GM12878 (cell line): Measurements from ENCODE around the gene SPP2. TPM values are rescaled to one million over a fixed set of nuclear protein-coding genes. Genes with fewer than 3 reads are reported as not detected.

Experiments used
- ATAC-seq: fragments of 200-7000 bp; cut with Tn5 transposase; 3 replicates; pipeline ENCODE4 v1.9.1; 2020; ENCODE audit warnings: mild to moderate bottlenecking, moderate library complexity
- BruUV-seq: library from RNA; stranded (reverse); fragments of 400-500 nt; replicated peaks from 2 replicates; lab custom pipeline; 2021; lab: Mats Ljungman, UMichigan
- CTCF ChIA-PET: fragments of 300-600 bp; sonication (Branson Sonifier 250); formaldehyde crosslinking; extraction: SDS; loops from one replicate; lab custom pipeline; 2021; ENCODE audit warnings: inconsistent platforms; lab: Yijun Ruan, JAX
- POLR2A ChIA-PET: fragments of 350-600 bp; formaldehyde crosslinking; extraction: SDS; loops from one replicate; lab custom pipeline; 2021; ENCODE audit warnings: inconsistent platforms; lab: Charles Lee
- RAD21 ChIA-PET: fragments of 300-600 bp; sonication (Branson Sonifier 250); formaldehyde crosslinking; loops from one replicate; lab custom pipeline; 2023; ENCODE audit warnings: antibody characterized with exemption; ENCODE audit not compliant: unreplicated experiment; lab: Charles Lee
- SMC1A ChIA-PET: fragments of 300-600 bp; sonication (Branson Sonifier 250); formaldehyde crosslinking; loops from one replicate; lab custom pipeline; 2023; ENCODE audit not compliant: unreplicated experiment, uncharacterized antibody; lab: Charles Lee
- DNase-seq: peaks from one replicate; pipeline ENCODE4 v3.0.0-alpha.2; 2011; ENCODE audit warnings: low read depth, low spot score
- FAIRE-seq: peaks from 3 replicates; lab custom pipeline; 2011; peaks lifted over from hg19 to GRCh38; lab: Jason Lieb, UNC
- H2AFZ ChIP-seq: 2 replicates; pipeline ENCODE4 v1.6.0; 2011; ENCODE audit warnings: low read depth, low read length, control low read depth; ENCODE audit not compliant: control insufficient read depth
- H3K27ac ChIP-seq: 2 replicates; pipeline ENCODE4 v1.5.1; 2011; ENCODE audit warnings: control low read depth; ENCODE audit not compliant: control insufficient read depth, insufficient read depth
- H3K27me3 ChIP-seq, 2 experiments: replicated peaks in 1 of 2; 2 replicates each; pipeline versions ENCODE4 v1.6.0 to v1.6.1; 2011; ENCODE audit warnings: low read length in 1 of 2; ENCODE audit not compliant: control insufficient read depth in 2 of 2, insufficient read depth in 2 of 2
- H3K36me3 ChIP-seq, 2 experiments: 2 replicates each; pipeline ENCODE4 v1.5.1; 2011; ENCODE audit warnings: low read length in 1 of 2; ENCODE audit not compliant: control insufficient read depth in 2 of 2, insufficient read depth in 2 of 2
- H3K4me1 ChIP-seq: 2 replicates; pipeline ENCODE4 v1.6.1; 2011; ENCODE audit warnings: mild to moderate bottlenecking, low read length, moderate library complexity, mixed read lengths; ENCODE audit not compliant: control insufficient read depth, insufficient read depth
- H3K4me2 ChIP-seq: 2 replicates; pipeline ENCODE4 v1.6.0; 2011; ENCODE audit warnings: control low read depth; ENCODE audit not compliant: control insufficient read depth, insufficient read depth
- H3K4me3 ChIP-seq: fragments of 200-600 bp; sonication (generic); 2 replicates; pipeline ENCODE4 v1.5.1; 2016
- H3K79me2 ChIP-seq: 2 replicates; pipeline ENCODE4 v1.6.0; 2011; ENCODE audit warnings: low read length; ENCODE audit not compliant: control insufficient read depth, insufficient read depth
- H3K9ac ChIP-seq: 2 replicates; pipeline ENCODE4 v1.8.0; 2011; ENCODE audit warnings: low read length, control low read depth, mixed read lengths; ENCODE audit not compliant: control insufficient read depth, insufficient read depth
- H3K9me3 ChIP-seq: replicated peaks from 3 replicates; pipeline ENCODE4 v1.5.1; 2011; ENCODE audit warnings: mild to moderate bottlenecking, low read length; ENCODE audit not compliant: control insufficient read depth, insufficient read depth
- H4K20me1 ChIP-seq: 2 replicates; pipeline ENCODE4 v1.6.0; 2011; ENCODE audit not compliant: control insufficient read depth, insufficient read depth
- ASH2L ChIP-seq: fragments of 300-600, 200-600 bp; sonication (generic); IDR thresholded peaks from 2 replicates; pipeline ENCODE4 v1.6.1; 2017; ENCODE audit warnings: low read depth, mild to moderate bottlenecking, borderline replicate concordance
- BHLHE40 ChIP-seq, 2 experiments: fragments of 450-650 bp in 1 of 2; IDR thresholded peaks; 2 replicates each; pipeline ENCODE4 v1.6.1; 2011 to 2017; ENCODE audit warnings: low read depth in 2 of 2, borderline replicate concordance in 1 of 2, improper control_type of control experiment in 1 of 2, low read length in 1 of 2, mild to moderate bottlenecking in 1 of 2
- CHD1 ChIP-seq: IDR thresholded peaks from 2 replicates; pipeline ENCODE4 v1.6.1; 2012; ENCODE audit warnings: low read depth, low read length, improper control_type of control experiment
- EGR1 ChIP-seq, 2 experiments: IDR thresholded peaks; 1 replicate in 1 of 2; 2 replicates in 1 of 2; pipeline ENCODE4 v1.6.1; 2011 to 2012; ENCODE audit warnings: low read depth in 2 of 2, low read length in 2 of 2, borderline replicate concordance in 1 of 2, mild to moderate bottlenecking in 1 of 2, moderate library complexity in 1 of 2
- KDM1A ChIP-seq: fragments of 200-600 bp; sonication (generic); IDR thresholded peaks from 2 replicates; pipeline ENCODE4 v1.6.1; 2016; ENCODE audit warnings: borderline replicate concordance
- MEF2A ChIP-seq: IDR thresholded peaks from 2 replicates; pipeline ENCODE4 v1.6.1; 2011; ENCODE audit warnings: low read depth, mild to moderate bottlenecking, low read length, moderate library complexity; ENCODE audit not compliant: insufficient read depth
- NBN ChIP-seq: fragments of 450-650 bp; IDR thresholded peaks from 2 replicates; pipeline ENCODE4 v1.6.1; 2016
- PAX8 ChIP-seq: fragments of 450-650 bp; IDR thresholded peaks from 2 replicates; pipeline ENCODE4 v1.6.1; 2017; ENCODE audit warnings: mild to moderate bottlenecking, moderate library complexity
- RB1 ChIP-seq: fragments of 450-650 bp; formaldehyde crosslinking; IDR thresholded peaks from 2 replicates; pipeline ENCODE4 v1.6.1; 2017; ENCODE audit warnings: mild to moderate bottlenecking, borderline replicate concordance
- ZNF207 ChIP-seq: fragments of 450-650 bp; IDR thresholded peaks from 2 replicates; pipeline ENCODE4 v1.6.1; 2014; ENCODE audit warnings: antibody characterized with exemption, mild to moderate bottlenecking, borderline replicate concordance
- ZSCAN29 ChIP-seq: fragments of 450-650 bp; IDR thresholded peaks from 2 replicates; pipeline ENCODE4 v1.6.1; 2017; ENCODE audit warnings: mild to moderate bottlenecking, moderate library complexity
- WGBS: methylation state at CpG from one replicate; pipeline ENCODE4 v1.1.6; 2016; ENCODE audit warnings: low lambda C conversion rate; ENCODE audit not compliant: insufficient replicate concordance, insufficient coverage; ENCODE audit errors: missing lambda C conversion rate; 5-methylcytosine and 5-hydroxymethylcytosine counted together
- in situ Hi-C: fragments of 300-500 bp; cut with MboI; formaldehyde crosslinking; loops from 9 replicates; pipeline ENCODE4 v1.14.3; 2018; ENCODE audit warnings: mixed read lengths
- intact Hi-C: fragments of 100-400 bp; cut with micrococcal nuclease; formaldehyde crosslinking; loops from one replicate; pipeline ENCODE4 v1.14.2; 2022; ENCODE audit not compliant: unreplicated experiment
- polyA plus RNA-seq, 11 experiments: library from polyadenylated mRNA; depleted of rRNA in 4 of 11; unstranded in 6 of 11; stranded (reverse) in 5 of 11; fragments of >200 nt; fragmentation: Nextera tagmentation in 4 of 11; fragmentation: Illumina TruSeq in 1 of 11; extraction: Ambion mirVana in 4 of 11; extraction: Trizol in 1 of 11; gene quantifications; 1 replicate in 1 of 11; 2 replicates in 10 of 11; pipeline versions ENCODE4 v1.2.1 to v1.2.3, GENCODE V29; 2011 to 2016; ENCODE audit warnings: inconsistent platforms in 2 of 11, missing spikeins in 2 of 11, low read depth in 1 of 11
- total RNA-seq, 4 experiments: library from RNA; depleted of rRNA in 3 of 4; stranded (reverse); fragments of >200 nt in 3 of 4; fragmentation: Illumina TruSeq in 1 of 4; extraction: Trizol in 1 of 4; gene quantifications; 2 replicates each; pipeline versions ENCODE4 v1.2.1 to v1.2.3, GENCODE V29; 2013 to 2021
- TF ChIP-seq, protein P1 (sequence below): fragments of 450-650 bp; IDR thresholded peaks from 2 replicates; pipeline ENCODE4 v1.6.1; 2017; ENCODE audit warnings: mild to moderate bottlenecking, low read depth, inconsistent platforms; ENCODE audit not compliant: poor library complexity, severe bottlenecking
- TF ChIP-seq, protein P2 (sequence below): IDR thresholded peaks from 2 replicates; pipeline ENCODE4 v1.6.1; 2012; ENCODE audit warnings: mild to moderate bottlenecking, low read depth, low read length
- TF ChIP-seq, protein P3 (sequence below): fragments of 450-650 bp; IDR thresholded peaks from 2 replicates; pipeline ENCODE4 v1.6.1; 2017; ENCODE audit warnings: mild to moderate bottlenecking, moderate library complexity

Gene SPP2
- total and polyA plus RNA-seq, 10 of the 15 experiments (the other 5 are each of a cell fraction or from before 2014, with no cell fraction given), result not detected

DNA sequence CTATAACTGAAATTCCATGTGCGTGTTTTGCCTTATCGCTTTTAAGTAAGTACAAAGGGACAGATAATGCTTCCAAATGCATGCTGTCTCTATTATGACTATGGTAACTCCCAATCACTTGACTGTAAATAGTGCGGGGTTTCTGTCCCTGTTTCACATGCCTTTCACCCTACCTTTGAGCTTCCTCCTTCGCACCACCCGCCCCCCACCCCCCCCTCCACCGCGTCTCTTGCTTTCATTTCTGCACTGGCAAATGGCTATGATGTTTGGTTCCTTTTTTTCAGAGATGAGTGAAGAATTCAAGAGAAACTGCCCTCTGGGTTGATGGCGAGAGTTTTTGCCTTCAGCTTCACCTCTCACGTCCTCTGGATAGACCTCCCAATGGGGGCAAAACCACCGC is 25.0 kb upstream of the SPP2 start:
- in situ Hi-C loops (no loop called here), intact Hi-C loops (no loop called here)
- no peaks in the 10 kb centered on the region; the same call in 1 of the 3 replicates for H3K9me3 ChIP-seq
- no TSS peak for BruUV-seq
- FAIRE-seq (no peak), DNase-seq (peak; percentile 20), ATAC-seq (peak; percentile 77)
- H3K9ac ChIP-seq, result no peak overlapping the region
- H3K4me2 ChIP-seq, result peak overlapping the region; percentile 35; the same call in 1 of the 2 replicates
- ChIA-PET SMC1A (interaction anchor here (1.2 to 1.3 kb wide), 2 partner anchors 11 to 22 kb away, joined by 3 read pairs; no protein-coding TSS in a partner anchor), POLR2A (no interaction called here), CTCF (interaction anchor here (0.6 to 0.7 kb wide), 2 partner anchors 9 to 565 kb away, joined by 3 read pairs; no protein-coding TSS in a partner anchor), RAD21 (interaction anchor here (0.6 to 1.9 kb wide), 2 partner anchors 8 to 35 kb away, joined by 3 to 5 read pairs; no protein-coding TSS in a partner anchor)
- H3K4me1 ChIP-seq, result peaks cover 3% of the 10 kb centered on the region; the same call in 1 of the 2 replicates
- H3K36me3 ChIP-seq, result no peaks in the 10 kb centered on the region
- H3K79me2 ChIP-seq, result no peaks in the 10 kb centered on the region
- WGBS, result 8% methylated on average over 9 of the region's 10 CpGs
- no peaks in the 10 kb centered on the region for H4K20me1 ChIP-seq
- no peak for TF ChIP-seq PAX8
- TF ChIP-seq CHD1, result no peak
- no peak for TF ChIP-seq ASH2L
- TF ChIP-seq EGR1 (IDR thresholded peaks at IDR 0.05; ENCODE audit: borderline replicate concordance in 1 of 2, low read depth in 2 of 2, low read length in 2 of 2), result no peak
- TF ChIP-seq, protein P1, sequence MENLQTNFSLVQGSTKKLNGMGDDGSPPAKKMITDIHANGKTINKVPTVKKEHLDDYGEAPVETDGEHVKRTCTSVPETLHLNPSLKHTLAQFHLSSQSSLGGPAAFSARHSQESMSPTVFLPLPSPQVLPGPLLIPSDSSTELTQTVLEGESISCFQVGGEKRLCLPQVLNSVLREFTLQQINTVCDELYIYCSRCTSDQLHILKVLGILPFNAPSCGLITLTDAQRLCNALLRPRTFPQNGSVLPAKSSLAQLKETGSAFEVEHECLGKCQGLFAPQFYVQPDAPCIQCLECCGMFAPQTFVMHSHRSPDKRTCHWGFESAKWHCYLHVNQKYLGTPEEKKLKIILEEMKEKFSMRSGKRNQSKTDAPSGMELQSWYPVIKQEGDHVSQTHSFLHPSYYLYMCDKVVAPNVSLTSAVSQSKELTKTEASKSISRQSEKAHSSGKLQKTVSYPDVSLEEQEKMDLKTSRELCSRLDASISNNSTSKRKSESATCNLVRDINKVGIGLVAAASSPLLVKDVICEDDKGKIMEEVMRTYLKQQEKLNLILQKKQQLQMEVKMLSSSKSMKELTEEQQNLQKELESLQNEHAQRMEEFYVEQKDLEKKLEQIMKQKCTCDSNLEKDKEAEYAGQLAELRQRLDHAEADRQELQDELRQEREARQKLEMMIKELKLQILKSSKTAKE, result no peak
- TF ChIP-seq, protein P2, sequence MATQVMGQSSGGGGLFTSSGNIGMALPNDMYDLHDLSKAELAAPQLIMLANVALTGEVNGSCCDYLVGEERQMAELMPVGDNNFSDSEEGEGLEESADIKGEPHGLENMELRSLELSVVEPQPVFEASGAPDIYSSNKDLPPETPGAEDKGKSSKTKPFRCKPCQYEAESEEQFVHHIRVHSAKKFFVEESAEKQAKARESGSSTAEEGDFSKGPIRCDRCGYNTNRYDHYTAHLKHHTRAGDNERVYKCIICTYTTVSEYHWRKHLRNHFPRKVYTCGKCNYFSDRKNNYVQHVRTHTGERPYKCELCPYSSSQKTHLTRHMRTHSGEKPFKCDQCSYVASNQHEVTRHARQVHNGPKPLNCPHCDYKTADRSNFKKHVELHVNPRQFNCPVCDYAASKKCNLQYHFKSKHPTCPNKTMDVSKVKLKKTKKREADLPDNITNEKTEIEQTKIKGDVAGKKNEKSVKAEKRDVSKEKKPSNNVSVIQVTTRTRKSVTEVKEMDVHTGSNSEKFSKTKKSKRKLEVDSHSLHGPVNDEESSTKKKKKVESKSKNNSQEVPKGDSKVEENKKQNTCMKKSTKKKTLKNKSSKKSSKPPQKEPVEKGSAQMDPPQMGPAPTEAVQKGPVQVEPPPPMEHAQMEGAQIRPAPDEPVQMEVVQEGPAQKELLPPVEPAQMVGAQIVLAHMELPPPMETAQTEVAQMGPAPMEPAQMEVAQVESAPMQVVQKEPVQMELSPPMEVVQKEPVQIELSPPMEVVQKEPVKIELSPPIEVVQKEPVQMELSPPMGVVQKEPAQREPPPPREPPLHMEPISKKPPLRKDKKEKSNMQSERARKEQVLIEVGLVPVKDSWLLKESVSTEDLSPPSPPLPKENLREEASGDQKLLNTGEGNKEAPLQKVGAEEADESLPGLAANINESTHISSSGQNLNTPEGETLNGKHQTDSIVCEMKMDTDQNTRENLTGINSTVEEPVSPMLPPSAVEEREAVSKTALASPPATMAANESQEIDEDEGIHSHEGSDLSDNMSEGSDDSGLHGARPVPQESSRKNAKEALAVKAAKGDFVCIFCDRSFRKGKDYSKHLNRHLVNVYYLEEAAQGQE, result no peak
- TF ChIP-seq BHLHE40 (IDR thresholded peaks at IDR 0.05; ENCODE audit: borderline replicate concordance in 1 of 2, low read depth in 2 of 2, low read length in 1 of 2), result no peak; a peak in 1 of 4 replicates
- TF ChIP-seq ZNF207, result no peak
- TF ChIP-seq RB1, result no peak
- no peak for TF ChIP-seq NBN
- no peak for TF ChIP-seq ZSCAN29
- no peak for TF ChIP-seq KDM1A
- TF ChIP-seq, protein P3, sequence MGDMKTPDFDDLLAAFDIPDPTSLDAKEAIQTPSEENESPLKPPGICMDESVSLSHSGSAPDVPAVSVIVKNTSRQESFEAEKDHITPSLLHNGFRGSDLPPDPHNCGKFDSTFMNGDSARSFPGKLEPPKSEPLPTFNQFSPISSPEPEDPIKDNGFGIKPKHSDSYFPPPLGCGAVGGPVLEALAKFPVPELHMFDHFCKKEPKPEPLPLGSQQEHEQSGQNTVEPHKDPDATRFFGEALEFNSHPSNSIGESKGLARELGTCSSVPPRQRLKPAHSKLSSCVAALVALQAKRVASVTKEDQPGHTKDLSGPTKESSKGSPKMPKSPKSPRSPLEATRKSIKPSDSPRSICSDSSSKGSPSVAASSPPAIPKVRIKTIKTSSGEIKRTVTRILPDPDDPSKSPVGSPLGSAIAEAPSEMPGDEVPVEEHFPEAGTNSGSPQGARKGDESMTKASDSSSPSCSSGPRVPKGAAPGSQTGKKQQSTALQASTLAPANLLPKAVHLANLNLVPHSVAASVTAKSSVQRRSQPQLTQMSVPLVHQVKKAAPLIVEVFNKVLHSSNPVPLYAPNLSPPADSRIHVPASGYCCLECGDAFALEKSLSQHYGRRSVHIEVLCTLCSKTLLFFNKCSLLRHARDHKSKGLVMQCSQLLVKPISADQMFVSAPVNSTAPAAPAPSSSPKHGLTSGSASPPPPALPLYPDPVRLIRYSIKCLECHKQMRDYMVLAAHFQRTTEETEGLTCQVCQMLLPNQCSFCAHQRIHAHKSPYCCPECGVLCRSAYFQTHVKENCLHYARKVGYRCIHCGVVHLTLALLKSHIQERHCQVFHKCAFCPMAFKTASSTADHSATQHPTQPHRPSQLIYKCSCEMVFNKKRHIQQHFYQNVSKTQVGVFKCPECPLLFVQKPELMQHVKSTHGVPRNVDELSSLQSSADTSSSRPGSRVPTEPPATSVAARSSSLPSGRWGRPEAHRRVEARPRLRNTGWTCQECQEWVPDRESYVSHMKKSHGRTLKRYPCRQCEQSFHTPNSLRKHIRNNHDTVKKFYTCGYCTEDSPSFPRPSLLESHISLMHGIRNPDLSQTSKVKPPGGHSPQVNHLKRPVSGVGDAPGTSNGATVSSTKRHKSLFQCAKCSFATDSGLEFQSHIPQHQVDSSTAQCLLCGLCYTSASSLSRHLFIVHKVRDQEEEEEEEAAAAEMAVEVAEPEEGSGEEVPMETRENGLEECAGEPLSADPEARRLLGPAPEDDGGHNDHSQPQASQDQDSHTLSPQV, result no peak
- no peak for TF ChIP-seq MEF2A
- H3K27me3 ChIP-seq, result 0 out of 4 replicates have a peak, but pooled peaks cover 0 to 1% of the 10 kb centered on the region in 2 experiments
- H3K4me3 ChIP-seq, result no peak overlapping the region
- no peak overlapping the region for H3K27ac ChIP-seq
- no peak overlapping the region for H2AFZ ChIP-seq
